Ammon's horn (tissue), 1 donor: Measurements from ENCODE around the gene RERE.
"Not testable (repeated sequence)": the region's sequence is repeated elsewhere in the genome, so short reads cannot be mapped to it uniquely, and the experiment has no call there.

Source experiments
- DNase-seq: peaks from one replicate; pipeline ENCODE4 v3.0.0-alpha.2; 2016; ENCODE audit warnings: low spot score

The RERE gene

GRCh38 chr1:8751984-8752383 lies 65.5 kb downstream of the RERE start:
- DNase-seq, result no peak

- DNase-seq, result no peak
Observed at GRCh38 chr1:8747879-8748825, 69.3 kb downstream of the RERE start.

- no peak for DNase-seq
Observed at GRCh38 chr1:8746554-8746953, 70.9 kb downstream of the RERE start.

GRCh38 chr1:8745749-8746390 lies 71.6 kb downstream of the RERE start:
- DNase-seq, result no peak

- no peak for DNase-seq
Observed at GRCh38 chr1:8745346-8745745, 72.1 kb downstream of the RERE start.

GRCh38 chr1:8742022-8742924 lies 75.2 kb downstream of the RERE start:
- DNase-seq, result no peak

GRCh38 chr1:8740034-8740449 lies 77.4 kb downstream of the RERE start:
- DNase-seq, result no peak

- DNase-seq, result no peak
Observed at GRCh38 chr1:8739377-8739776, 78.1 kb downstream of the RERE start.

GRCh38 chr1:8736927-8737326 lies 80.5 kb downstream of the RERE start:
- DNase-seq, result no peak

- DNase-seq, result no peak
Observed at GRCh38 chr1:8733484-8733883, 84.0 kb downstream of the RERE start.

GRCh38 chr1:8731162-8731561 lies 86.3 kb downstream of the RERE start:
- DNase-seq, result no peak

- no peak for DNase-seq
Observed at GRCh38 chr1:8728464-8728863, 89.0 kb downstream of the RERE start.

GRCh38 chr1:8727809-8728213 lies 89.6 kb downstream of the RERE start:
- DNase-seq, result peak; percentile 76

GRCh38 chr1:8727316-8727715 lies 90.1 kb downstream of the RERE start:
- not testable (repeated sequence) for DNase-seq

- not testable (repeated sequence) for DNase-seq
Observed at GRCh38 chr1:8726801-8727186, 90.6 kb downstream of the RERE start.

GRCh38 chr1:8723010-8723409 lies 94.4 kb downstream of the RERE start:
- DNase-seq, result no peak

GRCh38 chr1:8722366-8722765 lies 95.1 kb downstream of the RERE start:
- DNase-seq, result no peak

GRCh38 chr1:8721679-8722324 lies 95.6 kb downstream of the RERE start:
- no peak for DNase-seq

GRCh38 chr1:8720347-8720746 lies 97.1 kb downstream of the RERE start:
- DNase-seq, result no peak

GRCh38 chr1:8718850-8719361 lies 98.5 kb downstream of the RERE start:
- no peak for DNase-seq

GRCh38 chr1:8717148-8717547 lies 100.3 kb downstream of the RERE start:
- no peak for DNase-seq

GRCh38 chr1:8716238-8716637 lies 101.2 kb downstream of the RERE start:
- DNase-seq, result no peak
